Measurements from ENCODE around the gene PARD3. TPM values are rescaled to one million over a fixed set of nuclear protein-coding genes. Genes with fewer than 3 reads are reported as not detected.
"Not testable (repeated sequence)": the region's sequence is repeated elsewhere in the genome, so short reads cannot be mapped to it uniquely, and the experiment has no call there.

PARD3 gene
- total RNA-seq, 1 experiment from 2014 or later: 51.7 TPM

GRCh38 chr10:34081347-34081743, 733.8 kb downstream of the PARD3 start:
- no peak for DNase-seq (ENCODE audit: low read depth)

- DNase-seq (ENCODE audit: low read depth): no peak
Observed at GRCh38 chr10:34080485-34081346, 734.4 kb downstream of the PARD3 start.

- no peak for DNase-seq (ENCODE audit: low read depth)
Observed at GRCh38 chr10:34079702-34080484, 735.2 kb downstream of the PARD3 start.

GRCh38 chr10:34078745-34079470, 736.2 kb downstream of the PARD3 start:
- DNase-seq (ENCODE audit: low read depth): no peak

GRCh38 chr10:34078017-34078744, 736.9 kb downstream of the PARD3 start:
- DNase-seq (ENCODE audit: low read depth): no peak

GRCh38 chr10:34076443-34076842, 738.7 kb downstream of the PARD3 start:
- no peak for DNase-seq (ENCODE audit: low read depth)

- no peak for DNase-seq (ENCODE audit: low read depth)
Observed at GRCh38 chr10:34075254-34075926, 739.7 kb downstream of the PARD3 start.

GRCh38 chr10:34074051-34074450, 741.0 kb downstream of the PARD3 start:
- no peak for DNase-seq (ENCODE audit: low read depth)

GRCh38 chr10:34067741-34068140, 747.4 kb downstream of the PARD3 start:
- DNase-seq (ENCODE audit: low read depth): not testable (repeated sequence)

- DNase-seq (ENCODE audit: low read depth): no peak
Observed at GRCh38 chr10:34063592-34063991, 751.5 kb downstream of the PARD3 start.

- DNase-seq (ENCODE audit: low read depth): no peak
Observed at GRCh38 chr10:34061841-34062240, 753.3 kb downstream of the PARD3 start.
